ENCODE measurements around the gene SUMO1. TPM values are rescaled to one million over a fixed set of nuclear protein-coding genes. Genes with fewer than 3 reads are reported as not detected.
"Not testable (repeated sequence)": the region's sequence is repeated elsewhere in the genome, so short reads cannot be mapped to it uniquely, and the experiment has no call there.

SUMO1 gene
- total and polyA plus RNA-seq, 2 donors (not counting 1 experiment from before 2014, with no cell fraction given): 15.6 to 60.0 TPM

- DNase-seq; H3K9me3 ChIP-seq (ENCODE audit: control extremely low read depth in 1 of 3, control insufficient read depth in 2 of 3, insufficient read depth in 1 of 3, low read length in 2 of 3); POLR2A ChIA-PET; H3K9me3 Mint-ChIP-seq (ENCODE audit: insufficient read depth); CTCF ChIA-PET; H3K4me3 ChIP-seq (ENCODE audit: control extremely low read depth in 1 of 5, extremely low read depth in 1 of 5, insufficient read depth in 1 of 5, low read depth in 2 of 5, low read length in 4 of 5); H3K4me3 Mint-ChIP-seq; H3K27ac Mint-ChIP-seq; H3K4me2 ChIP-seq (replicated peaks; ENCODE audit: low read depth, low read length, poor library complexity, severe bottlenecking); H2AFZ ChIP-seq (ENCODE audit: insufficient read depth, low read depth, low read length, poor library complexity, severe bottlenecking); H3K9ac ChIP-seq (ENCODE audit: low read length); intact Hi-C loops (cut with micrococcal nuclease); H3K27me3 ChIP-seq (replicated peaks in 1 of 4; ENCODE audit: control extremely low read depth in 1 of 4, control insufficient read depth in 3 of 4, insufficient read depth in 4 of 4, low read length in 3 of 4); H3K4me1 ChIP-seq (ENCODE audit: control insufficient read depth in 2 of 2, insufficient read depth in 2 of 2, low read length in 2 of 2); ATAC-seq (ENCODE audit: low read depth); H3K27ac ChIP-seq (ENCODE audit: low read length in 2 of 2); H3K27me3 Mint-ChIP-seq: not testable (repeated sequence)
- 100% methylated on average over 3 of the region's 11 CpGs for WGBS (ENCODE audit: insufficient coverage)
- peaks cover 21% of the 10 kb centered on the region for H3K4me1 Mint-ChIP-seq
- Histone ChIP-seq H3K36me3 (replicated peaks in 1 of 2; ENCODE audit: control extremely low read depth in 1 of 2, control insufficient read depth in 1 of 2, extremely low read depth in 1 of 2, insufficient read depth in 2 of 2, low read length in 1 of 2) (peaks cover 0 to 44% of the 10 kb centered on the region in 2 experiments), H3K79me2 (ENCODE audit: control insufficient read depth, insufficient read depth, low read length) (peaks cover 90% of the 10 kb centered on the region), H4K20me1 (ENCODE audit: control insufficient read depth, insufficient read depth, low read length, poor library complexity, severe bottlenecking) (peaks cover 86% of the 10 kb centered on the region)
Measured at GRCh38 chr2:202276078-202276720, 37.8 kb upstream of the SUMO1 start.

GRCh38 chr2:202270487-202270886 is 32.1 kb upstream of the SUMO1 start:
- WGBS (ENCODE audit: insufficient coverage): 62% methylated on average over 2 of the region's 3 CpGs
- Mint-ChIP-seq H3K4me3 (peak overlapping the region; percentile 78), H3K27ac (peak overlapping the region; percentile 77), H3K9me3 (ENCODE audit: insufficient read depth) (no peaks in the 10 kb centered on the region), H3K4me1 (peaks cover 37% of the 10 kb centered on the region), H3K27me3 (no peaks in the 10 kb centered on the region)
- DNase-seq (peak; percentile 15), ATAC-seq (ENCODE audit: low read depth) (no peak)
- Histone ChIP-seq H3K27me3 (replicated peaks in 1 of 4; ENCODE audit: control extremely low read depth in 1 of 4, control insufficient read depth in 3 of 4, insufficient read depth in 4 of 4, low read length in 3 of 4) (no peaks in the 10 kb centered on the region), H3K4me3 (ENCODE audit: control extremely low read depth in 1 of 5, extremely low read depth in 1 of 5, insufficient read depth in 1 of 5, low read depth in 2 of 5, low read length in 4 of 5) (no peak overlapping the region), H3K4me1 (ENCODE audit: control insufficient read depth in 2 of 2, insufficient read depth in 2 of 2, low read length in 2 of 2) (peaks cover 28 to 42% of the 10 kb centered on the region in 2 donors), H3K9me3 (ENCODE audit: control extremely low read depth in 1 of 3, control insufficient read depth in 2 of 3, insufficient read depth in 1 of 3, low read length in 2 of 3) (no peaks in the 10 kb centered on the region), H3K79me2 (ENCODE audit: control insufficient read depth, insufficient read depth, low read length) (peaks cover 100% of the 10 kb centered on the region), H3K4me2 (replicated peaks; ENCODE audit: low read depth, low read length, poor library complexity, severe bottlenecking) (peak overlapping the region; percentile 47), H3K9ac (ENCODE audit: low read length) (no peak overlapping the region), H3K27ac (ENCODE audit: low read length in 2 of 2) (peak overlapping the region; percentile 18 to 59), H3K36me3 (replicated peaks in 1 of 2; ENCODE audit: control extremely low read depth in 1 of 2, control insufficient read depth in 1 of 2, extremely low read depth in 1 of 2, insufficient read depth in 2 of 2, low read length in 1 of 2) (peaks cover 0 to 3% of the 10 kb centered on the region in 2 experiments), H4K20me1 (ENCODE audit: control insufficient read depth, insufficient read depth, low read length, poor library complexity, severe bottlenecking) (peaks cover 84% of the 10 kb centered on the region), H2AFZ (ENCODE audit: insufficient read depth, low read depth, low read length, poor library complexity, severe bottlenecking) (no peak overlapping the region)
- CTCF ChIA-PET: no interaction called here
- intact Hi-C loops (cut with micrococcal nuclease): no loop called here
- TF ChIP-seq CTCF (IDR thresholded peaks at IDR 0.05): no peak
- no peak for TF ChIP-seq EZH2 (IDR thresholded peaks at IDR 0.05; ENCODE audit: borderline replicate concordance, insufficient read depth, low read depth, low read length, poor library complexity, severe bottlenecking)
- POLR2A ChIA-PET: no interaction called here

Measured in B cell (primary cell).